ENCODE measurements around the gene PHYHD1. TPM values are rescaled to one million over a fixed set of nuclear protein-coding genes. Genes with fewer than 3 reads are reported as not detected.

PHYHD1 gene
- total and polyA plus RNA-seq, 2 of the 4 experiments (the other 2 are of a cell fraction), result 2.2 to 8.4 TPM

- H3K18ac ChIP-seq (ENCODE audit: low read depth, low read length), result no peak overlapping the region
- ChIA-PET POLR2A (ENCODE audit: unreplicated experiment) (no interaction called here), CTCF (interaction anchor here (0.6 to 2.0 kb wide), 12 partner anchors 8 to 99 kb away, joined by 3 to 8 read pairs (median 4); no protein-coding TSS in a partner anchor)
- H3K4me3 ChIP-seq (ENCODE audit: insufficient read depth, low read depth, low read length), result no peak overlapping the region
- DNase-seq, result peak; percentile 47
- ATAC-seq (ENCODE audit: low read depth), result peak; percentile 94
- no peak overlapping the region for H3K4me2 ChIP-seq (ENCODE audit: low read depth, low read length)
- no peak overlapping the region for H4K5ac ChIP-seq (ENCODE audit: low read depth, low read length)
- H4K8ac ChIP-seq (ENCODE audit: low read depth in 2 of 2, low read length in 2 of 2), result peak overlapping the region in 1 of 2 experiments; percentile 77; a peak in 1 of 4 replicates
- no peak overlapping the region for H3K27ac ChIP-seq (ENCODE audit: insufficient read depth, low read length)
- no peaks in the 10 kb centered on the region; a peak in 1 of 4 replicates for H3K79me1 ChIP-seq (ENCODE audit: low read depth in 1 of 2, low read length in 2 of 2)
- H4K91ac ChIP-seq (ENCODE audit: insufficient read depth, low read depth, low read length), result no peak overlapping the region
- H2BK20ac ChIP-seq (ENCODE audit: low read depth, low read length), result no peak overlapping the region
- no peak overlapping the region for H2BK15ac ChIP-seq (ENCODE audit: low read depth, low read length)
- H3K56ac ChIP-seq (ENCODE audit: extremely low read depth, insufficient read depth, low read length), result no peak overlapping the region
- intact Hi-C loops (cut with micrococcal nuclease) (loop anchor here (1.0 to 2.0 kb wide), 3 partner anchors 47 to 293 kb away; partner anchors contain the start of gene KYAT1), in situ Hi-C loops (cut with MboI; ENCODE audit: low sequenced_read_pairs) (loop anchor here (5.0 kb wide), 1 partner anchor 61 kb away; no protein-coding TSS in a partner anchor), dilution Hi-C loops (cut with HindIII; ENCODE audit: low sequenced_read_pairs, unreplicated experiment) (no loop called here)
- H2AK5ac ChIP-seq (ENCODE audit: low read depth, low read length), result no peak overlapping the region
- H2BK5ac ChIP-seq (ENCODE audit: low read depth, low read length, poor library complexity, severe bottlenecking), result no peak overlapping the region
- no peaks in the 10 kb centered on the region for H3K27me3 ChIP-seq (ENCODE audit: control insufficient read depth, insufficient read depth, low read length)
- H4K20me1 ChIP-seq (ENCODE audit: insufficient read depth, low read length), result no peaks in the 10 kb centered on the region
- H2BK120ac ChIP-seq (ENCODE audit: low read depth, low read length), result no peak overlapping the region
- TF ChIP-seq CEBPB (IDR thresholded peaks at IDR 0.05; ENCODE audit: low read depth, low read length) (no peak), RAD21 (IDR thresholded peaks at IDR 0.05; ENCODE audit: low read length) (peak; percentile 93), RFX5 (IDR thresholded peaks at IDR 0.05; ENCODE audit: low read depth, low read length) (no peak), MXI1 (IDR thresholded peaks at IDR 0.05; ENCODE audit: borderline replicate concordance, low read depth, low read length) (no peak), CTCF (conservative IDR thresholded peaks at IDR 0.05; ENCODE audit: low read depth, low read length) (peak; percentile 86), NFE2L2 (IDR thresholded peaks at IDR 0.05; ENCODE audit: low read depth, low read length) (no peak), CHD1 (IDR thresholded peaks at IDR 0.05; ENCODE audit: low read depth, low read length) (no peak), RCOR1 (IDR thresholded peaks at IDR 0.05; ENCODE audit: insufficient replicate concordance, low read length) (no peak), POLR2A (IDR thresholded peaks at IDR 0.05; ENCODE audit: low read depth, low read length) (peak; percentile 30; the same call in 1 of the 2 replicates), SMC3 (IDR thresholded peaks at IDR 0.05; ENCODE audit: low read depth, low read length) (peak; percentile 92), BHLHE40 (IDR thresholded peaks at IDR 0.05; ENCODE audit: low read depth, low read length) (no peak), MAZ (IDR thresholded peaks at IDR 0.05; ENCODE audit: borderline replicate concordance, low read depth, low read length) (no peak), FOS (IDR thresholded peaks at IDR 0.05; ENCODE audit: low read depth, low read length) (no peak), MAFK (IDR thresholded peaks at IDR 0.05; ENCODE audit: low read depth, low read length) (no peak)
- H3K9ac ChIP-seq (ENCODE audit: low read depth, low read length), result no peak overlapping the region
- H3K9me3 ChIP-seq (ENCODE audit: control insufficient read depth, insufficient read depth, low read length), result no peaks in the 10 kb centered on the region
- BruUV-seq (replicated peaks), result no TSS peak
- peak overlapping the region; percentile 47 for H2AK9ac ChIP-seq (replicated peaks; ENCODE audit: low read depth, low read length, poor library complexity)
- H2AFZ ChIP-seq (replicated peaks; ENCODE audit: low read length, poor library complexity), result peak overlapping the region; percentile 62
- H3K36me3 ChIP-seq (ENCODE audit: control insufficient read depth, insufficient read depth, low read length), result no peaks in the 10 kb centered on the region
- no peak overlapping the region for H3K23ac ChIP-seq (ENCODE audit: low read depth, low read length)
- no peaks in the 10 kb centered on the region for H3K4me1 ChIP-seq (ENCODE audit: control insufficient read depth, insufficient read depth, low read length)
- no peak overlapping the region for H3K14ac ChIP-seq (replicated peaks; ENCODE audit: low read depth, low read length)
- no peaks in the 10 kb centered on the region for H3K9me1 ChIP-seq (ENCODE audit: insufficient read depth, low read length)
- no peak overlapping the region for H3K4ac ChIP-seq (ENCODE audit: low read depth, low read length)
- WGBS, 2 experiments (ENCODE audit: extremely low coverage in 2 of 2, insufficient read length in 1 of 2), result 19% methylated on average over 6 of the region's 10 CpGs; no CpG with 5 or more reads in 1 of the 2 experiments
Measured at GRCh38 chr9:128927731-128928411, 7.1 kb downstream of the PHYHD1 start.
